GM12864 (cell line): ENCODE data around the gene ABHD2.

ENCODE experiments used
- DNase-seq: peaks from one replicate; pipeline ENCODE4 v3.0.0-alpha.2; 2011; ENCODE audit warnings: low read depth
- H3K4me3 ChIP-seq: 2 replicates; pipeline ENCODE4 v1.5.1; 2011; ENCODE audit warnings: mild to moderate bottlenecking, low read depth, low read length, control low read depth
- CTCF ChIP-seq: IDR thresholded peaks from 2 replicates; pipeline ENCODE4 v1.5.1; 2011; ENCODE audit warnings: low read depth, mild to moderate bottlenecking, moderate library complexity, low read length, control low read depth, inconsistent platforms; ENCODE audit errors: missing control alignments

ABHD2 gene

GRCh38 chr15:89217031-89217430 lies 128.8 kb downstream of the ABHD2 start:
- TF ChIP-seq CTCF = no peak
- no peak for DNase-seq
- H3K4me3 ChIP-seq = no peak overlapping the region

GRCh38 chr15:89217686-89218376 lies 129.6 kb downstream of the ABHD2 start:
- no peak for DNase-seq
- TF ChIP-seq CTCF = no peak
- H3K4me3 ChIP-seq = no peak overlapping the region

GRCh38 chr15:89218531-89218930 lies 130.3 kb downstream of the ABHD2 start:
- DNase-seq = no peak
- no peak for TF ChIP-seq CTCF
- no peak overlapping the region for H3K4me3 ChIP-seq

- H3K4me3 ChIP-seq = no peak within 1 kb of the TSS
- no peak for DNase-seq
- no peak for TF ChIP-seq CTCF
These were observed 133.3 kb downstream of the ABHD2 start, which contains the start of gene RLBP1 for GRCh38 chr15:89221543-89221942. TSS of gene RLBP1 (minus strand) at chr15:89221579. CDS start at chr15:89218975, 2,604 bp downstream.

- H3K4me3 ChIP-seq = no peak overlapping the region
- TF ChIP-seq CTCF = no peak
- DNase-seq = no peak
These were observed 137.3 kb downstream of the ABHD2 start for GRCh38 chr15:89225588-89225987.

- no peak for TF ChIP-seq CTCF
- DNase-seq = no peak
- no peak overlapping the region for H3K4me3 ChIP-seq
These were observed 138.3 kb downstream of the ABHD2 start for GRCh38 chr15:89226359-89227221.
